Endodermal cell (in vitro differentiated cells): Measurements from ENCODE around the gene GRAMD2B. TPM values are rescaled to one million over a fixed set of nuclear protein-coding genes. Genes with fewer than 3 reads are reported as not detected.

Source experiments
- DNase-seq: peaks from one replicate; pipeline ENCODE4 v3.0.0-alpha.2; 2017
- H3K27ac ChIP-seq: 2 replicates; pipeline ENCODE4 v1.5.1; 2013; ENCODE audit warnings: mild to moderate bottlenecking, low read depth, low read length, moderate library complexity
- H3K27me3 ChIP-seq: 2 replicates; pipeline ENCODE4 v1.6.1; 2013; ENCODE audit warnings: mild to moderate bottlenecking, low read length, moderate library complexity; ENCODE audit not compliant: insufficient read depth, control insufficient read depth, poor library complexity, severe bottlenecking
- H3K36me3 ChIP-seq: 2 replicates; pipeline ENCODE4 v1.7.0; 2013; ENCODE audit warnings: mild to moderate bottlenecking, low read length, moderate library complexity; ENCODE audit not compliant: control insufficient read depth, insufficient read depth
- H3K4me1 ChIP-seq: one replicate; pipeline ENCODE4 v1.7.0; 2013; ENCODE audit warnings: low read length; ENCODE audit not compliant: control insufficient read depth, insufficient read depth
- H3K4me3 ChIP-seq: 2 replicates; pipeline ENCODE4 v1.5.1; 2013; ENCODE audit warnings: mild to moderate bottlenecking, low read length, moderate library complexity
- H3K9ac ChIP-seq: 2 replicates; pipeline ENCODE4 v1.6.1; 2013; ENCODE audit warnings: mild to moderate bottlenecking, low read length, moderate library complexity; ENCODE audit not compliant: poor library complexity, severe bottlenecking; ENCODE audit errors: extremely low read depth
- H3K9me3 ChIP-seq: 2 replicates; pipeline ENCODE4 v1.6.1; 2013; ENCODE audit warnings: mild to moderate bottlenecking, low read length, moderate library complexity; ENCODE audit not compliant: control insufficient read depth
- H3K27ac Mint-ChIP-seq: 2 replicates; pipeline ENCODE4 v1.8.0; 2020; ENCODE audit warnings: mixed read lengths
- H3K27me3 Mint-ChIP-seq: 2 replicates; pipeline ENCODE4 v1.8.0; 2021; ENCODE audit warnings: mild to moderate bottlenecking, mixed read lengths; ENCODE audit not compliant: insufficient read depth
- H3K36me3 Mint-ChIP-seq: 2 replicates; pipeline ENCODE4 v1.8.0; 2020; ENCODE audit warnings: low read depth, mixed read lengths
- H3K4me1 Mint-ChIP-seq: 2 replicates; pipeline ENCODE4 v1.8.0; 2020; ENCODE audit warnings: mixed read lengths
- H3K4me3 Mint-ChIP-seq: 2 replicates; pipeline ENCODE4 v1.8.0; 2020; ENCODE audit warnings: mild to moderate bottlenecking, moderate library complexity, mixed read lengths
- H3K9me3 Mint-ChIP-seq: 2 replicates; pipeline ENCODE4 v1.8.0; 2020; ENCODE audit warnings: mild to moderate bottlenecking, mixed read lengths
- CTCF ChIP-seq: fragments of 200-600 bp; sonication (generic); conservative IDR thresholded peaks from 2 replicates; pipeline ENCODE4 v1.5.0; 2021; ENCODE audit warnings: antibody characterized with exemption, mild to moderate bottlenecking
- WGBS, 2 experiments: methylation state at CpG; one replicate each; pipeline versions ENCODE4 v1.1.5 to v1.1.7; 2013; ENCODE audit warnings: missing lambda C conversion rate in 2 of 2, mixed read lengths in 1 of 2; ENCODE audit not compliant: insufficient coverage in 1 of 2, insufficient read length in 1 of 2; 5-methylcytosine and 5-hydroxymethylcytosine counted together
- total RNA-seq, 2 donors: library from RNA; stranded (reverse); fragmentation: NEBNext Ultra II Directional in 1 of 2; extraction: Animal tissue kit (Norgen Biotek cat#: 25700) in 1 of 2; gene quantifications; 2 replicates in 1 of 2; 3 replicates in 1 of 2; pipeline ENCODE4 v1.2.1, GENCODE V29; 2021

Gene GRAMD2B
- total RNA-seq, 2 donors from 2014 or later: 8.4 to 11.1 TPM

GRCh38 chr5:126455264-126455663 lies 32.1 kb downstream of the GRAMD2B start:
- H3K9ac ChIP-seq: no peak overlapping the region
- no peaks in the 10 kb centered on the region for H3K4me1 ChIP-seq
- no peak overlapping the region for H3K4me3 Mint-ChIP-seq
- peaks cover 13% of the 10 kb centered on the region for H3K4me1 Mint-ChIP-seq
- no peak for DNase-seq
- H3K27ac ChIP-seq: no peak overlapping the region
- TF ChIP-seq CTCF: no peak
- no peak overlapping the region for H3K4me3 ChIP-seq
- H3K36me3 Mint-ChIP-seq: peaks cover 14% of the 10 kb centered on the region
- no peaks in the 10 kb centered on the region for H3K36me3 ChIP-seq
- no peaks in the 10 kb centered on the region for H3K27me3 ChIP-seq
- H3K9me3 Mint-ChIP-seq: peaks cover 2% of the 10 kb centered on the region
- peaks cover 2% of the 10 kb centered on the region for H3K27me3 Mint-ChIP-seq
- no peak overlapping the region for H3K27ac Mint-ChIP-seq
- no peaks in the 10 kb centered on the region for H3K9me3 ChIP-seq

GRCh38 chr5:126455728-126456127 lies 32.5 kb downstream of the GRAMD2B start:
- peaks cover 13% of the 10 kb centered on the region for H3K4me1 Mint-ChIP-seq
- H3K36me3 ChIP-seq: no peaks in the 10 kb centered on the region
- peaks cover 3% of the 10 kb centered on the region for H3K4me1 ChIP-seq
- peaks cover 2% of the 10 kb centered on the region for H3K9me3 Mint-ChIP-seq
- no peak overlapping the region for H3K4me3 Mint-ChIP-seq
- H3K27ac Mint-ChIP-seq: no peak overlapping the region
- no peak overlapping the region for H3K27ac ChIP-seq
- no peak for DNase-seq
- peaks cover 2% of the 10 kb centered on the region for H3K27me3 Mint-ChIP-seq
- no peak overlapping the region for H3K4me3 ChIP-seq
- no peaks in the 10 kb centered on the region for H3K9me3 ChIP-seq
- H3K36me3 Mint-ChIP-seq: peaks cover 14% of the 10 kb centered on the region
- WGBS, 2 experiments: 89 to 100% methylated on average over 1 of the region's 1 CpG
- no peak for TF ChIP-seq CTCF
- H3K27me3 ChIP-seq: no peaks in the 10 kb centered on the region
- H3K9ac ChIP-seq: no peak overlapping the region

- no peaks in the 10 kb centered on the region for H3K9me3 ChIP-seq
- H3K27me3 ChIP-seq: no peaks in the 10 kb centered on the region
- H3K36me3 ChIP-seq: no peaks in the 10 kb centered on the region
- H3K4me3 ChIP-seq: no peak overlapping the region
- no peak for DNase-seq
- no peak overlapping the region for H3K9ac ChIP-seq
- no peak overlapping the region for H3K4me3 Mint-ChIP-seq
- no peak overlapping the region for H3K27ac ChIP-seq
- H3K36me3 Mint-ChIP-seq: peaks cover 13% of the 10 kb centered on the region
- H3K4me1 Mint-ChIP-seq: peaks cover 12% of the 10 kb centered on the region
- no peak for TF ChIP-seq CTCF
- peaks cover 2% of the 10 kb centered on the region for H3K9me3 Mint-ChIP-seq
- WGBS, 2 experiments: 76 to 80% methylated on average over 6 of the region's 6 CpGs
- H3K4me1 ChIP-seq: peaks cover 5% of the 10 kb centered on the region
- H3K27me3 Mint-ChIP-seq: peaks cover 2% of the 10 kb centered on the region
- H3K27ac Mint-ChIP-seq: no peak overlapping the region
These were observed 33.1 kb downstream of the GRAMD2B start for GRCh38 chr5:126456217-126456820.
